ENCODE results near the gene ABCC2.
"Not testable (repeated sequence)": the region's sequence is repeated elsewhere in the genome, so short reads cannot be mapped to it uniquely, and the experiment has no call there.

GRCh38 chr10:99734111-99734510 lies 48.3 kb upstream of the ABCC2 start:
- TF ChIP-seq SIN3A (IDR thresholded peaks at IDR 0.05; ENCODE audit: borderline replicate concordance, insufficient read depth, low read depth, low read length); POLR2AphosphoS5 (IDR thresholded peaks at IDR 0.05; ENCODE audit: low read depth, low read length): not testable (repeated sequence)
- TF ChIP-seq, protein P1, sequence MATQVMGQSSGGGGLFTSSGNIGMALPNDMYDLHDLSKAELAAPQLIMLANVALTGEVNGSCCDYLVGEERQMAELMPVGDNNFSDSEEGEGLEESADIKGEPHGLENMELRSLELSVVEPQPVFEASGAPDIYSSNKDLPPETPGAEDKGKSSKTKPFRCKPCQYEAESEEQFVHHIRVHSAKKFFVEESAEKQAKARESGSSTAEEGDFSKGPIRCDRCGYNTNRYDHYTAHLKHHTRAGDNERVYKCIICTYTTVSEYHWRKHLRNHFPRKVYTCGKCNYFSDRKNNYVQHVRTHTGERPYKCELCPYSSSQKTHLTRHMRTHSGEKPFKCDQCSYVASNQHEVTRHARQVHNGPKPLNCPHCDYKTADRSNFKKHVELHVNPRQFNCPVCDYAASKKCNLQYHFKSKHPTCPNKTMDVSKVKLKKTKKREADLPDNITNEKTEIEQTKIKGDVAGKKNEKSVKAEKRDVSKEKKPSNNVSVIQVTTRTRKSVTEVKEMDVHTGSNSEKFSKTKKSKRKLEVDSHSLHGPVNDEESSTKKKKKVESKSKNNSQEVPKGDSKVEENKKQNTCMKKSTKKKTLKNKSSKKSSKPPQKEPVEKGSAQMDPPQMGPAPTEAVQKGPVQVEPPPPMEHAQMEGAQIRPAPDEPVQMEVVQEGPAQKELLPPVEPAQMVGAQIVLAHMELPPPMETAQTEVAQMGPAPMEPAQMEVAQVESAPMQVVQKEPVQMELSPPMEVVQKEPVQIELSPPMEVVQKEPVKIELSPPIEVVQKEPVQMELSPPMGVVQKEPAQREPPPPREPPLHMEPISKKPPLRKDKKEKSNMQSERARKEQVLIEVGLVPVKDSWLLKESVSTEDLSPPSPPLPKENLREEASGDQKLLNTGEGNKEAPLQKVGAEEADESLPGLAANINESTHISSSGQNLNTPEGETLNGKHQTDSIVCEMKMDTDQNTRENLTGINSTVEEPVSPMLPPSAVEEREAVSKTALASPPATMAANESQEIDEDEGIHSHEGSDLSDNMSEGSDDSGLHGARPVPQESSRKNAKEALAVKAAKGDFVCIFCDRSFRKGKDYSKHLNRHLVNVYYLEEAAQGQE (IDR thresholded peaks at IDR 0.05; ENCODE audit: insufficient read depth in 1 of 2, low read depth in 2 of 2, low read length in 1 of 2) = not testable (repeated sequence)
- TF ChIP-seq, protein P2, sequence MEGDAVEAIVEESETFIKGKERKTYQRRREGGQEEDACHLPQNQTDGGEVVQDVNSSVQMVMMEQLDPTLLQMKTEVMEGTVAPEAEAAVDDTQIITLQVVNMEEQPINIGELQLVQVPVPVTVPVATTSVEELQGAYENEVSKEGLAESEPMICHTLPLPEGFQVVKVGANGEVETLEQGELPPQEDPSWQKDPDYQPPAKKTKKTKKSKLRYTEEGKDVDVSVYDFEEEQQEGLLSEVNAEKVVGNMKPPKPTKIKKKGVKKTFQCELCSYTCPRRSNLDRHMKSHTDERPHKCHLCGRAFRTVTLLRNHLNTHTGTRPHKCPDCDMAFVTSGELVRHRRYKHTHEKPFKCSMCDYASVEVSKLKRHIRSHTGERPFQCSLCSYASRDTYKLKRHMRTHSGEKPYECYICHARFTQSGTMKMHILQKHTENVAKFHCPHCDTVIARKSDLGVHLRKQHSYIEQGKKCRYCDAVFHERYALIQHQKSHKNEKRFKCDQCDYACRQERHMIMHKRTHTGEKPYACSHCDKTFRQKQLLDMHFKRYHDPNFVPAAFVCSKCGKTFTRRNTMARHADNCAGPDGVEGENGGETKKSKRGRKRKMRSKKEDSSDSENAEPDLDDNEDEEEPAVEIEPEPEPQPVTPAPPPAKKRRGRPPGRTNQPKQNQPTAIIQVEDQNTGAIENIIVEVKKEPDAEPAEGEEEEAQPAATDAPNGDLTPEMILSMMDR (IDR thresholded peaks at IDR 0.05) = not testable (repeated sequence)
